ENCODE data around the gene ACTN3. TPM values are rescaled to one million over a fixed set of nuclear protein-coding genes. Genes with fewer than 3 reads are reported as not detected.

The ACTN3 gene
- under 1 TPM; 0.02 TPM for polyA plus RNA-seq

DNA sequence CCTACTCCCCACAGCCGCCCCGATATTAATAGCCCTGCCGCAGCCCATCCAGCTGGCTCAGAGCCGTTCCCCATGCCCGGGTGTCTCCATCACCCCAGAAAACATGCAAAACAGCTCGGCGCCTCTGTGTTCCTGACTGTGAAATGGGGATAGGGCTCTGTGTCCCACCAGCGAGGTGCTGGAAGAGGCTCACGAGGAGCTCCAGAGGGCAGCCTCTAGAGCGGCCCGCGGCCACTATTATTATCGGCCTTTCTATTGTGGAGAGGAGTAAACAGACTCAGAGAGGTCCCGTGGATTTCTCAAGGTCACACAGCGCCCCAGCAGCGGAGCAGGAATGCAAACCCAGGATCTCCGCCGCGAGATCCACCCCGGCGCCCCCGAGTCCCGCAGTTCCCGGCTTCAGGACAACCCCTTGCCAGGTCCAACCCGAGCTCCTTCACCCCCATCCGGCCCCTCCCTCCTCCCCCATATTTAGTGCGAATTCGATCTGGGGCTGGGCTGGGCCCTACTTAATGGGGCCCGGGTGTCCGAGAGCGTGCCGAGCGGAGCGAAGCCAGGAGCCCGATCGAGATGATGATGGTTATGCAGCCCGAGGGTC is at the start of gene ACTN3:
ACTN3 (plus strand) TSS at position 536 of the 598 bp plus-strand sequence; CDS start at position 571, 35 bp downstream.
- peaks cover 6 to 16% of the 10 kb centered on the region in 2 donors for H3K36me3 ChIP-seq (ENCODE audit: control insufficient read depth in 2 of 2, insufficient read depth in 2 of 2, low read length in 1 of 2)
- H3K9me3 ChIP-seq (ENCODE audit: control insufficient read depth in 2 of 2, insufficient read depth in 1 of 2, low read depth in 1 of 2, low read length in 1 of 2): no peaks in the 10 kb centered on the region
- peaks cover 0 to 7% of the 10 kb centered on the region in 2 donors for H3K4me1 ChIP-seq (ENCODE audit: control insufficient read depth in 2 of 2, insufficient read depth in 2 of 2, low read length in 1 of 2)
- H3K27me3 ChIP-seq (ENCODE audit: control insufficient read depth in 1 of 2, insufficient read depth in 2 of 2, low read length in 2 of 2): no peaks in the 10 kb centered on the region
- H3K27ac ChIP-seq (ENCODE audit: low read depth in 2 of 2, low read length in 1 of 2): peak within 1 kb of the TSS; percentile 72 to 75
- WGBS, 2 donors: 2% methylated on average over 37 of the region's 37 CpGs
- H3K4me3 ChIP-seq (ENCODE audit: low read depth in 1 of 2, low read length in 2 of 2): peak within 1 kb of the TSS; percentile 59 to 87

- H3K4me1 ChIP-seq (ENCODE audit: control insufficient read depth in 2 of 2, insufficient read depth in 2 of 2, low read length in 1 of 2): no peaks in the 10 kb centered on the region
- H3K4me3 ChIP-seq (ENCODE audit: low read depth in 1 of 2, low read length in 2 of 2): no peak overlapping the region
- H3K27ac ChIP-seq (ENCODE audit: low read depth in 2 of 2, low read length in 1 of 2): no peak overlapping the region
- 97 to 99% methylated on average over 16 of the region's 16 CpGs for WGBS, 2 donors
- no peaks in the 10 kb centered on the region for H3K9me3 ChIP-seq (ENCODE audit: control insufficient read depth in 2 of 2, insufficient read depth in 1 of 2, low read depth in 1 of 2, low read length in 1 of 2)
- H3K36me3 ChIP-seq (ENCODE audit: control insufficient read depth in 2 of 2, insufficient read depth in 2 of 2, low read length in 1 of 2): peaks cover 7 to 22% of the 10 kb centered on the region in 2 donors
- no peaks in the 10 kb centered on the region for H3K27me3 ChIP-seq (ENCODE audit: control insufficient read depth in 1 of 2, insufficient read depth in 2 of 2, low read length in 2 of 2)
Observed at GRCh38 chr11:66497206-66497605, 49.5 kb upstream of the ACTN3 start.

DNA sequence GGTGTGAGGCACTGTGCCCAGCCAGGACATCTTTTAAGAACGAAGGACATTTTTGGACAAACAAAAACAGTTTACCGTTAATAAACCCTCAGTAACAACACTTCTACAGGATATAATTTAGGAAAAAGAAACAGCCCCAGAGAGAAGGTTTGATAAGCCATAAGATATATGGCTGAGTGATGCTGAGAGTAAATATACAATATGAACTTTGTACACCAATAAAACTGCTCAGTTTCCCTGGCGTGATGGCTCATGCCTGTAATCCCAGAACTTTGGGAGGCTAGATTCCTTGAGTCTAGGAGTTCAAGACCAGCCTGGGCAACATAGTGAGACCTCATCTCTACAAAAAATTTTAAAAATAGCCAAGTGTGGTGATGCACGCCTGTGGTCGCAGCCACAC is 48.2 kb upstream of the ACTN3 start:
- peaks cover 4 to 10% of the 10 kb centered on the region in 2 donors for H3K36me3 ChIP-seq (ENCODE audit: control insufficient read depth in 2 of 2, insufficient read depth in 2 of 2, low read length in 1 of 2)

DNA sequence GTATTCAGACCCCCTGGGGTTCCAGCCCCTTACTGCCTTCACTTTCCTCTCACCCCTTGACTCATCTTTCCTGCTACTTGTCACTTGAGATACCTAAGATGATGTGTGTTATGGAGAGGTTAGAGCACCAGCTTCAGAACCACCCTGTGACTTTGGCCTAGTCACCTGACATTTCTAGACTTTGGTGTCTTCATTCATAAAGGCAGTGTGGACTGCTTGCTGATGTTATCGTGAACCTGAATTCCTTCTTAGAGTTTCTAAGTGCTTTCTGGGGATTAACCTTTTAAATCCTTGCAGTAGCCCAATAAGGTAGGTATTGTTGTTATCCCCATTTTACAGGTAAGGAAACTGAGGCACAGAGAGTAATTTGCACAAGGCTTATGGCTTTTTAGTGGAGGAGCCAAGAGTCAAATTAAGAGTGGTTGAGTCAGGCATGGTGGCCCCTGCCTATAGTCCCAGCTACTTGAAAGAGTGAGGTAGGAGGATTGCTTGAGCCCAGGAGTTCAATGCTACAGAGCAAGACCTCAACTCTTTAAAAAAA is 41.4 kb upstream of the ACTN3 start:
- no peak overlapping the region for H3K4me3 ChIP-seq (ENCODE audit: low read depth in 1 of 2, low read length in 2 of 2)
- no peak overlapping the region for H3K27ac ChIP-seq (ENCODE audit: low read depth in 2 of 2, low read length in 1 of 2)
- H3K9me3 ChIP-seq (ENCODE audit: control insufficient read depth in 2 of 2, insufficient read depth in 1 of 2, low read depth in 1 of 2, low read length in 1 of 2): no peaks in the 10 kb centered on the region
- no peaks in the 10 kb centered on the region for H3K27me3 ChIP-seq (ENCODE audit: control insufficient read depth in 1 of 2, insufficient read depth in 2 of 2, low read length in 2 of 2)
- WGBS, 2 donors: 32 to 97% methylated on average over 1 of the region's 1 CpG
- H3K4me1 ChIP-seq (ENCODE audit: control insufficient read depth in 2 of 2, insufficient read depth in 2 of 2, low read length in 1 of 2): no peaks in the 10 kb centered on the region
- peaks cover 0 to 11% of the 10 kb centered on the region in 2 donors for H3K36me3 ChIP-seq (ENCODE audit: control insufficient read depth in 2 of 2, insufficient read depth in 2 of 2, low read length in 1 of 2)

More for the DNA sequence above, 48.2 kb upstream of the ACTN3 start:
- 92 to 96% methylated on average over 5 of the region's 5 CpGs for WGBS, 2 donors
- H3K9me3 ChIP-seq (ENCODE audit: control insufficient read depth in 2 of 2, insufficient read depth in 1 of 2, low read depth in 1 of 2, low read length in 1 of 2): no peaks in the 10 kb centered on the region
- no peaks in the 10 kb centered on the region for H3K4me1 ChIP-seq (ENCODE audit: control insufficient read depth in 2 of 2, insufficient read depth in 2 of 2, low read length in 1 of 2)
- no peaks in the 10 kb centered on the region for H3K27me3 ChIP-seq (ENCODE audit: control insufficient read depth in 1 of 2, insufficient read depth in 2 of 2, low read length in 2 of 2)
- H3K27ac ChIP-seq (ENCODE audit: low read depth in 2 of 2, low read length in 1 of 2): no peak overlapping the region
- no peak overlapping the region for H3K4me3 ChIP-seq (ENCODE audit: low read depth in 1 of 2, low read length in 2 of 2)

GRCh38 chr11:66509131-66509561 is 37.6 kb upstream of the ACTN3 start:
- Histone ChIP-seq H3K36me3 (ENCODE audit: control insufficient read depth in 2 of 2, insufficient read depth in 2 of 2, low read length in 1 of 2) (peaks cover 1 to 11% of the 10 kb centered on the region in 2 donors), H3K4me1 (ENCODE audit: control insufficient read depth in 2 of 2, insufficient read depth in 2 of 2, low read length in 1 of 2) (peaks cover 0 to 2% of the 10 kb centered on the region in 2 donors), H3K27ac (ENCODE audit: low read depth in 2 of 2, low read length in 1 of 2) (no peak overlapping the region), H3K4me3 (ENCODE audit: low read depth in 1 of 2, low read length in 2 of 2) (no peak overlapping the region), H3K27me3 (ENCODE audit: control insufficient read depth in 1 of 2, insufficient read depth in 2 of 2, low read length in 2 of 2) (no peaks in the 10 kb centered on the region), H3K9me3 (ENCODE audit: control insufficient read depth in 2 of 2, insufficient read depth in 1 of 2, low read depth in 1 of 2, low read length in 1 of 2) (no peaks in the 10 kb centered on the region)
- 76 to 78% methylated on average over 7 of the region's 7 CpGs for WGBS, 2 donors

GRCh38 chr11:66510271-66510989 is 36.3 kb upstream of the ACTN3 start, which contains the start of gene BBS1:
Gene BBS1 (plus strand): TSS chr11:66510635. CDS start chr11:66510660, 25 bp downstream.
- Histone ChIP-seq H3K36me3 (ENCODE audit: control insufficient read depth in 2 of 2, insufficient read depth in 2 of 2, low read length in 1 of 2) (peaks cover 2 to 3% of the 10 kb centered on the region in 2 donors), H3K27me3 (ENCODE audit: control insufficient read depth in 1 of 2, insufficient read depth in 2 of 2, low read length in 2 of 2) (no peaks in the 10 kb centered on the region), H3K4me3 (ENCODE audit: low read depth in 1 of 2, low read length in 2 of 2) (peak within 1 kb of the TSS; percentile 59 to 79), H3K27ac (ENCODE audit: low read depth in 2 of 2, low read length in 1 of 2) (peak within 1 kb of the TSS; percentile 5 to 51), H3K4me1 (ENCODE audit: control insufficient read depth in 2 of 2, insufficient read depth in 2 of 2, low read length in 1 of 2) (peaks cover 0 to 2% of the 10 kb centered on the region in 2 donors), H3K9me3 (ENCODE audit: control insufficient read depth in 2 of 2, insufficient read depth in 1 of 2, low read depth in 1 of 2, low read length in 1 of 2) (no peaks in the 10 kb centered on the region)
- WGBS, 2 donors: 1 to 2% methylated on average over 31 of the region's 31 CpGs

DNA sequence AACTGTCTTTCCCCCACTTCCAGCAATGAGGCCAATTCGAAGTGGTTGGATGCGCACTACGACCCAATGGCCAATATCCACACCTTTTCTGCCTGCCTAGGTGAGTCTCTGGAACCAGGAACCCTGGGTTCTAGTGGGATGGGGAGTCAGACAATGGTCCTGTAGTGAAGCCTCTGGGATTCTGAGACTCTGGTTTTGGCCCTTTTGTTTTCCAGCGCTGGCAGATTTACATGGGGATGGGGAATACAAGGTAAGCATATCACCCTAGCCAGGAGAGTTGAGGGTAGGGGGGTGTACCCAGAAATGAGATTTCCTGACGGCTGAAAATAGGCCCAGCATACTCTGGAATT is 35.7 kb upstream of the ACTN3 start:
- Histone ChIP-seq H3K9me3 (ENCODE audit: control insufficient read depth in 2 of 2, insufficient read depth in 1 of 2, low read depth in 1 of 2, low read length in 1 of 2) (no peaks in the 10 kb centered on the region), H3K27ac (ENCODE audit: low read depth in 2 of 2, low read length in 1 of 2) (peak overlapping the region in 1 of 2 donors; percentile 22), H3K4me1 (ENCODE audit: control insufficient read depth in 2 of 2, insufficient read depth in 2 of 2, low read length in 1 of 2) (peaks cover 0 to 2% of the 10 kb centered on the region in 2 donors), H3K4me3 (ENCODE audit: low read depth in 1 of 2, low read length in 2 of 2) (peak overlapping the region; percentile 59 to 79), H3K27me3 (ENCODE audit: control insufficient read depth in 1 of 2, insufficient read depth in 2 of 2, low read length in 2 of 2) (no peaks in the 10 kb centered on the region), H3K36me3 (ENCODE audit: control insufficient read depth in 2 of 2, insufficient read depth in 2 of 2, low read length in 1 of 2) (peaks cover 2 to 3% of the 10 kb centered on the region in 2 donors)
- whole genome bisulfite sequencing, 2 donors: 5 to 9% methylated on average over 5 of the region's 5 CpGs

DNA sequence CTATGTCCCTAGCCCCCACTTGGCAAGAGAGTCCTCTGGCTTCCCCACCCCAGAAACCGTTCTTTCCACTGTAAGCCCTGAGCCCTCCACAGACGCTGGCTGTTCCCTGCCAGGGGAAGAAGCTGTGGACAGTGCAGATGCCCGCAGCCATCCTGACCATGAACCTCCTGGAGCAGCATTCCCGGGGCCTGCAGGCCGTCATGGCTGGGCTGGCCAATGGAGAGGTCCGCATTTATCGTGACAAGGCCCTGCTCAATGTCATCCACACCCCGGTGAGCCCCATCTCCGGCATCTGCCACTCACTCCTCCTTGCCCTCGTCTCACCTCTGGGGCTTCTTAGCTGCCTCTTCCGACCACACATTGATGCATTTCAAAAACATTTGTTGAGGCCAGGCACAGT is 23.1 kb upstream of the ACTN3 start:
- Histone ChIP-seq H3K36me3 (ENCODE audit: control insufficient read depth in 2 of 2, insufficient read depth in 2 of 2, low read length in 1 of 2) (peaks cover 8 to 19% of the 10 kb centered on the region in 2 donors), H3K9me3 (ENCODE audit: control insufficient read depth in 2 of 2, insufficient read depth in 1 of 2, low read depth in 1 of 2, low read length in 1 of 2) (no peaks in the 10 kb centered on the region), H3K4me3 (ENCODE audit: low read depth in 1 of 2, low read length in 2 of 2) (no peak overlapping the region), H3K4me1 (ENCODE audit: control insufficient read depth in 2 of 2, insufficient read depth in 2 of 2, low read length in 1 of 2) (no peaks in the 10 kb centered on the region), H3K27me3 (ENCODE audit: control insufficient read depth in 1 of 2, insufficient read depth in 2 of 2, low read length in 2 of 2) (no peaks in the 10 kb centered on the region), H3K27ac (ENCODE audit: low read depth in 2 of 2, low read length in 1 of 2) (no peak overlapping the region)
- 91 to 95% methylated on average over 11 of the region's 11 CpGs for WGBS, 2 donors

DNA sequence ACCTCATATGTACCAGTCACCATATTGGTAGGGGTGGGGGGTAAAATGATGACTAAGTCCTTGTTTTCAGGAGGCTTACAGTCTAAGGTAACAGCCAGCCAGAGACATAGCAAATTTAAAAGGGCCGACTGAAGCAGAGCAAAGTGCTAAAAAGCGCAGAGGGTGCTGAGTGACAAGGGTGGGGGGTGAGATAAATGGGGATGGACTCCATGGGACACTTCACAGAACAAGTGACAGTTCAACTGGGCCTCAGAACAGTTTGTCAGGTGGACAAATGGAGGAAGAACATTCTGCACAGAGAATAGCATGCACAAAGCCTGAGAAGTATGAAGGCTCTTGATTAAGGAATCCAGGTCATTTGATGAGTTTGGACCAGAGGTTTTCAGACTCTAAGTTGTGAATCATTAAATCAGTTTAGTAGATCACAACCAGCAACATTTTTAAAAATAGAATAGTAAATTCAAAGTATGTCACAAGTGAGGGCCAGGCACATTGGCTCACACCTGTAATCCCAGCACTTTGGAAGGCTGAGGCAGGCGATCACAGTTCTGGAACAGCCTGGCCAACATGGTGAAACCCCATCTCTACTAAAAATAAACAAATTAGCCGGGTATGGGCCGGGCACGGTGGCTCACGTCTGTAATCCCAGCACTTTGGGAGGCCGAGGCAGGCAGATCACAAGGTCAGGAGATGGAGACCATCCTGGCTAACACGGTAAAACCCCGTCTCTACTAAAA is 22.2 kb upstream of the ACTN3 start:
- H3K27me3 ChIP-seq (ENCODE audit: control insufficient read depth in 1 of 2, insufficient read depth in 2 of 2, low read length in 2 of 2): no peaks in the 10 kb centered on the region
- H3K9me3 ChIP-seq (ENCODE audit: control insufficient read depth in 2 of 2, insufficient read depth in 1 of 2, low read depth in 1 of 2, low read length in 1 of 2): no peaks in the 10 kb centered on the region
- no peak overlapping the region for H3K27ac ChIP-seq (ENCODE audit: low read depth in 2 of 2, low read length in 1 of 2)
- peaks cover 8 to 23% of the 10 kb centered on the region in 2 donors for H3K36me3 ChIP-seq (ENCODE audit: control insufficient read depth in 2 of 2, insufficient read depth in 2 of 2, low read length in 1 of 2)
- H3K4me1 ChIP-seq (ENCODE audit: control insufficient read depth in 2 of 2, insufficient read depth in 2 of 2, low read length in 1 of 2): no peaks in the 10 kb centered on the region
- 83 to 93% methylated on average over 10 of the region's 10 CpGs for WGBS, 2 donors
- H3K4me3 ChIP-seq (ENCODE audit: low read depth in 1 of 2, low read length in 2 of 2): no peak overlapping the region

Data from esophagus (tissue), 2 donors.